ENCODE measurements around the gene CLEC2B. TPM values are rescaled to one million over a fixed set of nuclear protein-coding genes. Genes with fewer than 3 reads are reported as not detected.
A peak's percentile ranks its signal among the peaks of the same experiment; 100 is the strongest.
"Not testable (repeated sequence)": the region's sequence is repeated elsewhere in the genome, so short reads cannot be mapped to it uniquely, and the experiment has no call there.

CLEC2B gene
- total RNA-seq, 1 donor from 2014 or later: 3.9 TPM

- Histone ChIP-seq H3K36me3 (ENCODE audit: control insufficient read depth, insufficient read depth, low read length) (no peaks in the 10 kb centered on the region), H3K27me3 (ENCODE audit: control insufficient read depth, insufficient read depth, low read length) (no peaks in the 10 kb centered on the region), H3K4me3 (ENCODE audit: low read depth, low read length) (no peak overlapping the region)
- TF ChIP-seq CTCF (IDR thresholded peaks at IDR 0.05; ENCODE audit: insufficient read depth, low read length, severe bottlenecking): no peak
- DNase-seq (ENCODE audit: low read depth): no peak
- no peak for FAIRE-seq
These were observed 11.5 kb upstream of the CLEC2B start for GRCh38 chr12:9880532-9881078.

GRCh38 chr12:9876120-9876519 is 7.0 kb upstream of the CLEC2B start:
- not testable (repeated sequence) for H3K36me3 ChIP-seq (ENCODE audit: control insufficient read depth, insufficient read depth, low read length); H3K4me3 ChIP-seq (ENCODE audit: low read depth, low read length); H3K27me3 ChIP-seq (ENCODE audit: control insufficient read depth, insufficient read depth, low read length); FAIRE-seq; DNase-seq (ENCODE audit: low read depth)

- DNase-seq (ENCODE audit: low read depth) (peak; percentile 87), FAIRE-seq (no peak)
- no peaks in the 10 kb centered on the region for H3K36me3 ChIP-seq (ENCODE audit: control insufficient read depth, insufficient read depth, low read length)
- no peaks in the 10 kb centered on the region for H3K27me3 ChIP-seq (ENCODE audit: control insufficient read depth, insufficient read depth, low read length)
- no peak overlapping the region for H3K4me3 ChIP-seq (ENCODE audit: low read depth, low read length)
- no peak for TF ChIP-seq CTCF (IDR thresholded peaks at IDR 0.05; ENCODE audit: insufficient read depth, low read length, severe bottlenecking)
These were observed 3.6 kb upstream of the CLEC2B start for GRCh38 chr12:9872742-9873141.

- no peak overlapping the region for H3K4me3 ChIP-seq (ENCODE audit: low read depth, low read length)
- FAIRE-seq (no peak), DNase-seq (ENCODE audit: low read depth) (peak; percentile 26)
- no peaks in the 10 kb centered on the region for H3K36me3 ChIP-seq (ENCODE audit: control insufficient read depth, insufficient read depth, low read length)
- H3K27me3 ChIP-seq (ENCODE audit: control insufficient read depth, insufficient read depth, low read length): no peaks in the 10 kb centered on the region
- TF ChIP-seq CTCF (IDR thresholded peaks at IDR 0.05; ENCODE audit: insufficient read depth, low read length, severe bottlenecking): no peak
These were observed 3.0 kb upstream of the CLEC2B start for GRCh38 chr12:9872162-9872561.

GRCh38 chr12:9870286-9870866 is 1.2 kb upstream of the CLEC2B start:
- Histone ChIP-seq H3K36me3 (ENCODE audit: control insufficient read depth, insufficient read depth, low read length) (no peaks in the 10 kb centered on the region), H3K4me3 (ENCODE audit: low read depth, low read length) (no peak overlapping the region), H3K27me3 (ENCODE audit: control insufficient read depth, insufficient read depth, low read length) (no peaks in the 10 kb centered on the region)
- FAIRE-seq (no peak), DNase-seq (ENCODE audit: low read depth) (no peak)
- no peak for TF ChIP-seq CTCF (IDR thresholded peaks at IDR 0.05; ENCODE audit: insufficient read depth, low read length, severe bottlenecking)

GRCh38 chr12:9868951-9869306 is 225 bp downstream of the CLEC2B start:
- DNase-seq (ENCODE audit: low read depth) (no peak), FAIRE-seq (no peak)
- no peak for TF ChIP-seq CTCF (IDR thresholded peaks at IDR 0.05; ENCODE audit: insufficient read depth, low read length, severe bottlenecking)
- no peaks in the 10 kb centered on the region for H3K36me3 ChIP-seq (ENCODE audit: control insufficient read depth, insufficient read depth, low read length)
- no peaks in the 10 kb centered on the region for H3K27me3 ChIP-seq (ENCODE audit: control insufficient read depth, insufficient read depth, low read length)
- no peak overlapping the region for H3K4me3 ChIP-seq (ENCODE audit: low read depth, low read length)

All from bronchial epithelial cell (primary cell).